IMR-90 (cell line): Measurements from ENCODE around the gene SLC37A3.

ENCODE experiments used
- BHLHE40 ChIP-seq: fragments of 150-350 bp; IDR thresholded peaks from 2 replicates; pipeline ENCODE4 v1.6.1; 2016; ENCODE audit warnings: mild to moderate bottlenecking, low read depth, low read length
- CEBPB ChIP-seq: IDR thresholded peaks from 2 replicates; pipeline ENCODE4 v1.6.1; 2012; ENCODE audit warnings: low read depth, low read length, improper control_type of control experiment
- FOS ChIP-seq: fragments of 150-350 bp; IDR thresholded peaks from 2 replicates; pipeline ENCODE4 v1.6.1; 2016; ENCODE audit warnings: low read depth, low read length
- MXI1 ChIP-seq: IDR thresholded peaks from 2 replicates; pipeline ENCODE4 v1.6.1; 2012; ENCODE audit warnings: low read depth, mild to moderate bottlenecking, low read length, moderate library complexity, borderline replicate concordance
- NFE2L2 ChIP-seq: fragments of 150-350 bp; IDR thresholded peaks from 2 replicates; pipeline ENCODE4 v1.6.1; 2016; ENCODE audit warnings: low read depth, mild to moderate bottlenecking, low read length
- POLR2A ChIP-seq: IDR thresholded peaks from 2 replicates; pipeline ENCODE4 v1.6.1; 2012; ENCODE audit warnings: mild to moderate bottlenecking, low read depth, low read length
- RAD21 ChIP-seq: IDR thresholded peaks from 2 replicates; pipeline ENCODE4 v1.6.1; 2012; ENCODE audit warnings: low read length, improper control_type of control experiment
- RFX5 ChIP-seq: IDR thresholded peaks from 2 replicates; pipeline ENCODE4 v1.8.0; 2012; ENCODE audit warnings: low read depth, mild to moderate bottlenecking, low read length, moderate library complexity
- SMC3 ChIP-seq: fragments of 150-350 bp; IDR thresholded peaks from 2 replicates; pipeline ENCODE4 v1.6.1; 2016; ENCODE audit warnings: low read depth, mild to moderate bottlenecking, antibody characterized with exemption, low read length, moderate library complexity
- USF2 ChIP-seq: fragments of 150-350 bp; IDR thresholded peaks from 2 replicates; pipeline ENCODE4 v1.6.1; 2017; ENCODE audit warnings: mild to moderate bottlenecking, antibody characterized with exemption, low read length, low read depth
- TF ChIP-seq, protein P1 (sequence below): conservative IDR thresholded peaks from 2 replicates; pipeline ENCODE4 v1.5.1; 2012; ENCODE audit warnings: mild to moderate bottlenecking, low read depth, low read length, improper control_type of control experiment

GRCh38 chr7:140314573-140315480 lies 83.5 kb downstream of the SLC37A3 start:
- TF ChIP-seq, protein P1, sequence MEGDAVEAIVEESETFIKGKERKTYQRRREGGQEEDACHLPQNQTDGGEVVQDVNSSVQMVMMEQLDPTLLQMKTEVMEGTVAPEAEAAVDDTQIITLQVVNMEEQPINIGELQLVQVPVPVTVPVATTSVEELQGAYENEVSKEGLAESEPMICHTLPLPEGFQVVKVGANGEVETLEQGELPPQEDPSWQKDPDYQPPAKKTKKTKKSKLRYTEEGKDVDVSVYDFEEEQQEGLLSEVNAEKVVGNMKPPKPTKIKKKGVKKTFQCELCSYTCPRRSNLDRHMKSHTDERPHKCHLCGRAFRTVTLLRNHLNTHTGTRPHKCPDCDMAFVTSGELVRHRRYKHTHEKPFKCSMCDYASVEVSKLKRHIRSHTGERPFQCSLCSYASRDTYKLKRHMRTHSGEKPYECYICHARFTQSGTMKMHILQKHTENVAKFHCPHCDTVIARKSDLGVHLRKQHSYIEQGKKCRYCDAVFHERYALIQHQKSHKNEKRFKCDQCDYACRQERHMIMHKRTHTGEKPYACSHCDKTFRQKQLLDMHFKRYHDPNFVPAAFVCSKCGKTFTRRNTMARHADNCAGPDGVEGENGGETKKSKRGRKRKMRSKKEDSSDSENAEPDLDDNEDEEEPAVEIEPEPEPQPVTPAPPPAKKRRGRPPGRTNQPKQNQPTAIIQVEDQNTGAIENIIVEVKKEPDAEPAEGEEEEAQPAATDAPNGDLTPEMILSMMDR: no peak
- TF ChIP-seq SMC3 (no peak), POLR2A (no peak), USF2 (no peak), CEBPB (no peak), NFE2L2 (no peak), FOS (no peak), MXI1 (no peak), BHLHE40 (no peak), RAD21 (no peak), RFX5 (no peak)
